ENCODE data around the gene APBA2. TPM values are rescaled to one million over a fixed set of nuclear protein-coding genes. Genes with fewer than 3 reads are reported as not detected.
A peak's percentile ranks its signal among the peaks of the same experiment; 100 is the strongest.

APBA2 gene
- total RNA-seq, 1 donor from 2014 or later: 26.4 TPM

- Mint-ChIP-seq H3K27me3 (ENCODE audit: low read depth) (no peaks in the 10 kb centered on the region), H3K9me3 (ENCODE audit: low read depth) (peaks cover 6% of the 10 kb centered on the region), H3K4me1 (ENCODE audit: low read depth) (peaks cover 32% of the 10 kb centered on the region), H3K36me3 (ENCODE audit: low read depth) (peaks cover 3% of the 10 kb centered on the region), H3K4me3 (ENCODE audit: unreplicated experiment) (no peak overlapping the region), H3K27ac (ENCODE audit: unreplicated experiment) (no peak overlapping the region)
- no peak for TF ChIP-seq CTCF (IDR thresholded peaks at IDR 0.05)
- DNase-seq (ENCODE audit: low spot score): peak; percentile 59
Observed at GRCh38 chr15:28894631-28895030, 8.9 kb downstream of the APBA2 start.

- H3K27ac Mint-ChIP-seq (ENCODE audit: unreplicated experiment): no peak overlapping the region
- TF ChIP-seq CTCF (IDR thresholded peaks at IDR 0.05): no peak
- DNase-seq (ENCODE audit: low spot score): peak; percentile 79
- peaks cover 6% of the 10 kb centered on the region for H3K9me3 Mint-ChIP-seq (ENCODE audit: low read depth)
- peaks cover 28% of the 10 kb centered on the region for H3K4me1 Mint-ChIP-seq (ENCODE audit: low read depth)
- peaks cover 3% of the 10 kb centered on the region for H3K36me3 Mint-ChIP-seq (ENCODE audit: low read depth)
- no peaks in the 10 kb centered on the region for H3K27me3 Mint-ChIP-seq (ENCODE audit: low read depth)
- H3K4me3 Mint-ChIP-seq (ENCODE audit: unreplicated experiment): no peak overlapping the region
Observed at GRCh38 chr15:28895146-28895545, 9.4 kb downstream of the APBA2 start.

GRCh38 chr15:28895566-28895965 is 9.8 kb downstream of the APBA2 start:
- Mint-ChIP-seq H3K27me3 (ENCODE audit: low read depth) (no peaks in the 10 kb centered on the region), H3K9me3 (ENCODE audit: low read depth) (peaks cover 6% of the 10 kb centered on the region), H3K4me1 (ENCODE audit: low read depth) (peaks cover 28% of the 10 kb centered on the region), H3K27ac (ENCODE audit: unreplicated experiment) (no peak overlapping the region), H3K36me3 (ENCODE audit: low read depth) (peaks cover 3% of the 10 kb centered on the region), H3K4me3 (ENCODE audit: unreplicated experiment) (no peak overlapping the region)
- no peak for DNase-seq (ENCODE audit: low spot score)
- TF ChIP-seq CTCF (IDR thresholded peaks at IDR 0.05): no peak

GRCh38 chr15:28896951-28897350 is 11.2 kb downstream of the APBA2 start:
- Mint-ChIP-seq H3K4me3 (ENCODE audit: unreplicated experiment) (no peak overlapping the region), H3K27me3 (ENCODE audit: low read depth) (no peaks in the 10 kb centered on the region), H3K27ac (ENCODE audit: unreplicated experiment) (peak overlapping the region; percentile 91), H3K9me3 (ENCODE audit: low read depth) (peaks cover 6% of the 10 kb centered on the region), H3K36me3 (ENCODE audit: low read depth) (peaks cover 3% of the 10 kb centered on the region), H3K4me1 (ENCODE audit: low read depth) (peaks cover 23% of the 10 kb centered on the region)
- DNase-seq (ENCODE audit: low spot score): peak; percentile 5
- no peak for TF ChIP-seq CTCF (IDR thresholded peaks at IDR 0.05)

GRCh38 chr15:28897861-28898585 is 12.2 kb downstream of the APBA2 start:
- H3K36me3 Mint-ChIP-seq (ENCODE audit: low read depth): peaks cover 3% of the 10 kb centered on the region
- peaks cover 6% of the 10 kb centered on the region for H3K9me3 Mint-ChIP-seq (ENCODE audit: low read depth)
- TF ChIP-seq CTCF (IDR thresholded peaks at IDR 0.05): no peak
- peak; percentile 30 for DNase-seq (ENCODE audit: low spot score)
- H3K27me3 Mint-ChIP-seq (ENCODE audit: low read depth): no peaks in the 10 kb centered on the region
- H3K4me3 Mint-ChIP-seq (ENCODE audit: unreplicated experiment): no peak overlapping the region
- no peak overlapping the region for H3K27ac Mint-ChIP-seq (ENCODE audit: unreplicated experiment)
- peaks cover 19% of the 10 kb centered on the region for H3K4me1 Mint-ChIP-seq (ENCODE audit: low read depth)

Data from chondrocyte (in vitro differentiated cells).